LNCAP (cell line): ENCODE data around the gene RPTOR.

Experiments
- CTCF ChIP-seq: fragments of 450-650 bp; IDR thresholded peaks from 2 replicates; pipeline ENCODE4 v1.5.1; 2017; ENCODE audit warnings: mild to moderate bottlenecking

The RPTOR gene

DNA sequence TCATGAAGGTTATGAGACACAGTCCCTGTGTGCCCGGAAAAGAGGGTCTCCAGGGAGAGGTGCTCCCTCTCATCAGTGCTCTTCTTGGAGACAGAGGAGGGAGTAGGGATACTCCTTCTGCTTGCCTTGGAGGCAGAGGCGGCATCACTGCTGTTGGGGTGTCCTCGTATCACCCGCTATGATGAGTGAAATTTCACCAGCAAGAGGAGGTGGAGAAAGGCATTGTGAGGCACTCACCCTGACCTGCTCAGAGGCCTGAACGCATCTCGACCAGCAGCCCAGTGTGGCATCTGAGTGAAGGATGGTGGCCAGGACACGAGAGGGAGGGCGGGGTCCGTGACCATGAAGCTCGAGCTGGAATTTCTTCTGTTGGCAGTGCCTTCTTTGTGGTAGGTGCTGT, 224.9 kb downstream of the RPTOR start:
- no peak for TF ChIP-seq CTCF

- TF ChIP-seq CTCF = no peak
Observed at GRCh38 chr17:80769936-80770625, 225.4 kb downstream of the RPTOR start.

DNA sequence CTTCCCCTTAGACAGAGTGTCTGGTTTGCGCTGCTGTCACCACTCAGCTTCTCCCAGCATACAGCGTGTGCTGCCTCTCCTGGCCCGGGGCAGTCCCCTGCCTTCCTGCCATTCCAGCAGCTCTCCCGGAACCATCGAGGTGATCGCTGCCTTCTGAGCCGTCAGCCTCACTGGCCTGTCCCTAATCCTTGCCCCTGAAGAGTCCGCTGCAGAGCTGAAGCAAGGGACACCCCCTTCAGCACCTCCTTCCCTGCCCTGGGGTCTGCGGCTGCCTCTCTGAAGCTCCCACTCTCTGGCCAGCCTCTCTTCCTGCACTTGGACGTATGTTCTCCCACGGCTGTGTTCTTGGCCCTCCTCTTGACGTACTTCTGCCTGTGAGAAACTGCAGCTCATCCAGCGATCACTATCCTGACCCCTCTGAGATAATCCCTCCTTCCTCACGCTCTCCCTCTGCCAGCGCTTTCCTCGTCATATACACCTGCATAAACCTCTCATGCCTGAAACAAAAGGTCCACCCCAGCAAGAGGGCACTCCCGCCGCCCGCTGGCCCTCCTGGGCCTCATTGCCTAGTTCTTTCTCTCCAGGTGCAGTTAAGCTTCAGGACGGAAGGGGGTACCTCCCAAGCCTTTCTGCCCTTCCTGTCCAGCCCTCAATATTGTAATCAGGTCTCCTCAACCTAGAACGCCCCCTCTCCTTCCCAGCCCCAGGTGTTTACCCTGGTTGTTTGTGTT, 226.4 kb downstream of the RPTOR start:
- TF ChIP-seq CTCF = no peak

DNA sequence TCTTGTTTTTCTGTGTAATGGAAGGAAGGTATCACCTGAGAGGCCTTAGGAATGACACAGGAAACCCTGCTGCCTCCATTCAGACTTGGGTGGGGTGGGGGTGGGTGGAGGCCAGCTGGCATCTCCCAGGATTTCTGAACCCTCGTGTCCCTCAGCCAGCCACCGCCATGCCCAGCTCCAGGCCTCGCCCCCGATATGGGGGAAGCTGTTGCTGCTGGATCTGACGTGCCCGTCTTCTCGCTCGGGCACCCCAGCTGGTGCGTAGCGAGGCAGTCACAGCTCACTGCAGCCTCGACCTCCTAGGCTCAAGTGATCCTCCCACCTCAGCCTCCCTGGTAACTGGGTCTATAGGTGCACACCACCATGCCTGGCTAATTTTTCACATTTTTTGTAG, 227.0 kb downstream of the RPTOR start:
- TF ChIP-seq CTCF = no peak

GRCh38 chr17:80772906-80773242, 228.2 kb downstream of the RPTOR start:
- TF ChIP-seq CTCF = no peak

DNA sequence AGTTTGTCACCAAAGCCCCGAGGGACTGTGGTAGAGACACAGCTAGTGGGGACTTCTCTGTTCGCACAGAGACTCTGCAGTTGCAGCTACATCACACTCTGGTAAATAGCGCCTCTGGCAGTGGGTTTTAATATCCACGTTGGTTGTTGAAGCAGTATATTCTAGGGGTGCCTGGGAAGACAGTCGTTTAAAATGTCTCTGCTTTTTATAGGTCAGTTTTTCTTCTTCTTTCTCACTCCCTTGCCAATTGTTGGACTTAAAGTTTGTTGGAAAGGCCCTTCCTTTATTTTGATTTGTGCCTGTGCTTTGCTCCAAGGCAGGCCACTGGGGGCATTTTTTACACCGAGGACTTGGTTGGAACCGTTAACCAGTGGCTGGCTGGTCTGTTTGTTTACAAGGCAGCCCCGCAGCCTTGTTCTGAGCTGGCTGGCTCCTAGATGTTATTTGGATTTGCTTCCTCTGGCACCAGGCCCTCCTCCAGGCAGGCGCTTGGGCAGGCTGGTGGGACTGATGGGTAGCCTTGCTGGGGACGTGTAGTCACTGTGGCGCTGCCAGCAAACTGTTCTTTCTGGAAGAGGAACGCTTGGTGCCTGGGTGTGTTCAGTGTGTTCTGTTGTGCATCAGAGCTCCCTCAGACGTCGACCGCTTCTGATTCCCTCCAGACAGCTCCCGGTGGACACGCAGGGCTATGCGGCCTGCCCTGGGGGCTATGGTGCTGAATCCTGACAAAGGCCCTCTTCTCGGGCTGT, 228.8 kb downstream of the RPTOR start:
- 0 out of 2 replicates have a peak, but pooled peaks have one; percentile 14 for TF ChIP-seq CTCF

DNA sequence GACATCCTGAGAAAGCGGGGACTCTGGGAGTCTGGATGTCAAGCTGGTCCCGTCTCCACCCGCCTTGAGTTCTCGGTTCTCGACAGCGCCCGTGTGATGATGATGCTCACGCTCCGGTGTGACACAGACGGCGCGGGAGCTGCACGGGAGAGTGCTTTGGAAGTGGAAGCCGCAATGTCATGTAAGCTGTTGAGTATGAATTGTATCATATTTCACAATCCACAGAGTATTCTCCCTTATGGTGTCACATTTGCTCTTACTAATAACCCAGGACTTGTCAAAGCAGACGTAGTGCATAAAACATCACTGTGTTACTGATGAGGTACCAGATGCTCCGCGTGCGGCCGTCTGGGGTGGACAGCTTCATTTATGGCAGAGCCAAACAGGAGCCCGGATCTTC, 229.5 kb downstream of the RPTOR start:
- TF ChIP-seq CTCF = no peak
